ENCODE data around the gene TAF6.
A peak's percentile ranks its signal among the peaks of the same experiment; 100 is the strongest.
"Not testable (repeated sequence)": the region's sequence is repeated elsewhere in the genome, so short reads cannot be mapped to it uniquely, and the experiment has no call there.

The TAF6 gene

DNA sequence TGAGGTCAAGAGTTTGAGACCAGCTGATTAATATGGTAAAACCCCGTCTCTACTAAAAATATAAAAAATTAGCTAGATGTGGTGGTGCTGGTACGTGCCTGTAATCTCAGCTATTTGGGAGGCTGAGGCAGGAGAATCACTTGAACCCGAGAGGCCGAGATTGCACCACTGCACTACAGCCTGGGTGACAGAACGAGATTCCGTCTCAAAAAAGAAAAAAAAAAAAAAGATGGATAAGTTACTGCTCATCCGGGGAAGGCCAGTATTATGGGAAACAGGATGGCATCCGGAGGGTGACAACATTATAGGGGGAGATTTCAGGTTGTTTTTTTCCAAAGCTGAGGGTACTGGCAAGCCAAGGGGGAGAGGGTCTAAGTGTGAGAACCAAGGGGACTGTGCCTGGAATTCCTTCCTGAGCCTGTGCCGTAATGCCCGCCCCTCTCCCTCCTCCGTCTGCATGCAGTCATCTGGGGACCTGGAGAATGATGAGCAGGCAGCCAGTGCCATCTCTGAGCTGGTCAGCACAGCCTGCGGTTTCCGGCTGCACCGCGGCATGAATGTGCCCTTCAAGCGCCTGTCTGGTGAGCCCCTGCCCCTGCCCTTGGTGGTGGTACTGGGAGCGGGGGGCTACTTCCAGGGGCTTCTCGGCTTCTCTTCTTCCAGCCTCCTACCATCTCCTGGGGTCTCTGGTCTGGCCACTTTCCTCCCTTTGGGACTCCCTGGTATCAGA lies 33.9 kb upstream of the TAF6 start:
- no peaks in the 10 kb centered on the region for H3K27me3 ChIP-seq (ENCODE audit: insufficient read depth, low read depth, severe bottlenecking)
- TF ChIP-seq, protein P1, sequence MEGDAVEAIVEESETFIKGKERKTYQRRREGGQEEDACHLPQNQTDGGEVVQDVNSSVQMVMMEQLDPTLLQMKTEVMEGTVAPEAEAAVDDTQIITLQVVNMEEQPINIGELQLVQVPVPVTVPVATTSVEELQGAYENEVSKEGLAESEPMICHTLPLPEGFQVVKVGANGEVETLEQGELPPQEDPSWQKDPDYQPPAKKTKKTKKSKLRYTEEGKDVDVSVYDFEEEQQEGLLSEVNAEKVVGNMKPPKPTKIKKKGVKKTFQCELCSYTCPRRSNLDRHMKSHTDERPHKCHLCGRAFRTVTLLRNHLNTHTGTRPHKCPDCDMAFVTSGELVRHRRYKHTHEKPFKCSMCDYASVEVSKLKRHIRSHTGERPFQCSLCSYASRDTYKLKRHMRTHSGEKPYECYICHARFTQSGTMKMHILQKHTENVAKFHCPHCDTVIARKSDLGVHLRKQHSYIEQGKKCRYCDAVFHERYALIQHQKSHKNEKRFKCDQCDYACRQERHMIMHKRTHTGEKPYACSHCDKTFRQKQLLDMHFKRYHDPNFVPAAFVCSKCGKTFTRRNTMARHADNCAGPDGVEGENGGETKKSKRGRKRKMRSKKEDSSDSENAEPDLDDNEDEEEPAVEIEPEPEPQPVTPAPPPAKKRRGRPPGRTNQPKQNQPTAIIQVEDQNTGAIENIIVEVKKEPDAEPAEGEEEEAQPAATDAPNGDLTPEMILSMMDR (IDR thresholded peaks at IDR 0.05; ENCODE audit: low read depth, low read length), result no peak
- H3K27ac ChIP-seq, result no peak overlapping the region
- H3K4me3 ChIP-seq (ENCODE audit: low read depth, low read length), result no peak overlapping the region
- no peak for DNase-seq
- no peaks in the 10 kb centered on the region for H3K9me3 ChIP-seq (ENCODE audit: severe bottlenecking)
- H3K36me3 ChIP-seq, result peaks cover 48% of the 10 kb centered on the region

DNA sequence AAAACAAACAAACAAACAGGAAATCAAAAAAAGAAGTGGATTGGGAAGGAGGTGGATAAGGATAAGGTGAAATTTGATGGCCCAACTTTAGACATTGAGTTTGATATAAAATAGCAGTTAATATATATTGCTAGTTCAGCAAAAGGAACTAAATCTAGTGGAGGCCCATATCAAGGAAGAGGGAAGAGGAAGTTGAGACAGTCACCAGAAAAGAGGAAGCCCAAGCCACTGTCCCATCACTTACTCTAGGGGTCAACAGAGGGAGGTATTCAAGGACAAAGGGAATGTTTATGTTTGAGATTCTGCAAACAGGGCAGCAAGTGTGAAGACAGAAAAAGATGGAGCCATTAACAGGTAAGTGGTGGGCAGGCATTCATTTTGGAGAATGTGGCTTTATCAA lies 33.2 kb upstream of the TAF6 start:
- no peak for DNase-seq
- no peaks in the 10 kb centered on the region for H3K9me3 ChIP-seq (ENCODE audit: severe bottlenecking)
- H3K4me3 ChIP-seq (ENCODE audit: low read depth, low read length), result no peak overlapping the region
- peaks cover 48% of the 10 kb centered on the region for H3K36me3 ChIP-seq
- no peaks in the 10 kb centered on the region for H3K27me3 ChIP-seq (ENCODE audit: insufficient read depth, low read depth, severe bottlenecking)
- TF ChIP-seq, protein P1 (IDR thresholded peaks at IDR 0.05; ENCODE audit: low read depth, low read length), result no peak
- H3K27ac ChIP-seq, result no peak overlapping the region

DNA sequence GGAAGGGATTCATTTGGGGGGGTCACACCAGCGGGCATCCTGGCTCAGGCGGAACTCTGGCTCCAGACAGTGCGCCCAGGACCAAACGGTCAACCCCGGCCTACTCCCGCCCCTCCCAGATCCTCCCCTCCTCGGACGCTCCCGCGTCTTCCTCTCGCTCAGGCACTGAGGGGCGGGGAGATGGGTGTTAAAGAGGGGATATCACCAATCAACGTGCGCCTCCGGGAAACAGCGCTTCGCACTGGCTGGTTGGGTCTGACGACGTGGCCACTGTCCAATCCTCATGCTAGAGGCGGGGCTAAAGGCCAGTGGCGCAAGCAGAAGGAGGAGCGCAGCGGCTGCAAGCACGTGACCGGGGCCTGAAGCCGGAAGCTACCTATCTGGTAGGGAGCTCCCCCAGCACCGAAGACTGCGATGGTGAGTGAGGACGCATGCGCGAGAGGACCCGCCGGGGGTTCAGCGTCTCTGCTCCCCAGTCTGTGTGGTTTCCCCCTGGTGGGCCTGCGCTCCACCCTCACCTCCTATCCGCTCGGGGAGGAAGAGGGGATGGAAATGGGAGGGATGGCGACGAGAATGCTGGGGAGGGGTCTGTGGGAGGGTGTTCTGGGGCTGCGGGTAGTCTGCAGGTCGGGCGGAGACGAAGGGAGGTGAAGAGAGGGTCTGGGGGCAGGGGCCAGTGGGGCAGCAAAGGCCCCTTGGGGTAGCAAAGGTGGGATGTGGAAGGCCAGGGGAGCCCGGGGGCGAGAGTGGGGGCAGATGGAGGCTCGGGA lies 29.6 kb upstream of the TAF6 start, which contains the start of gene LAMTOR4:
Gene LAMTOR4 (plus strand): TSS at position 360 of the 770 bp plus-strand sequence. CDS start 55 bp downstream, at position 415.
- Histone ChIP-seq H3K36me3 (peaks cover 22% of the 10 kb centered on the region), H3K27me3 (ENCODE audit: insufficient read depth, low read depth, severe bottlenecking) (no peaks in the 10 kb centered on the region), H3K9me3 (ENCODE audit: severe bottlenecking) (no peaks in the 10 kb centered on the region), H3K27ac (peak within 1 kb of the TSS; percentile 78), H3K4me3 (ENCODE audit: low read depth, low read length) (peak within 1 kb of the TSS; percentile 93)
- TF ChIP-seq, protein P1 (IDR thresholded peaks at IDR 0.05; ENCODE audit: low read depth, low read length), result no peak
- peak; percentile 99 for DNase-seq

DNA sequence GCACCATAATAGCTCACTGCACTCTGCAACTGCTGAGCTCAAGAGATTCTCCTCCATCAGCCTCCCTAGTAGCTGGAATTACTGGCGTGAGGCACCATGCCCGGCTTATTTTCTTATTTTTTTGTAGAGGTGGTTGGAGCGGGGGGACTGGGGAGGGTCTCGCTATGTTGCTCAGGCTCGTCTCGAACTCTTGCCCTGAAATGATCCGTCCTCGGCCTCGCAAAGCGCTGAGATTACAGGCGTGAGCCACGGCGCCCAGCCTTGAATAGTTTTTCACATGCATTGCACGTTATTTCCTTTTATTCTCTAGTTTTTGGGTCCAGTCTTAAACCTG lies 29.0 kb upstream of the TAF6 start:
- TF ChIP-seq, protein P1 (IDR thresholded peaks at IDR 0.05; ENCODE audit: low read depth, low read length), result no peak
- no peak for DNase-seq
- peaks cover 16% of the 10 kb centered on the region for H3K36me3 ChIP-seq
- no peaks in the 10 kb centered on the region for H3K27me3 ChIP-seq (ENCODE audit: insufficient read depth, low read depth, severe bottlenecking)
- H3K27ac ChIP-seq, result peak overlapping the region; percentile 78
- H3K4me3 ChIP-seq (ENCODE audit: low read depth, low read length), result peak overlapping the region; percentile 58
- no peaks in the 10 kb centered on the region for H3K9me3 ChIP-seq (ENCODE audit: severe bottlenecking)

DNA sequence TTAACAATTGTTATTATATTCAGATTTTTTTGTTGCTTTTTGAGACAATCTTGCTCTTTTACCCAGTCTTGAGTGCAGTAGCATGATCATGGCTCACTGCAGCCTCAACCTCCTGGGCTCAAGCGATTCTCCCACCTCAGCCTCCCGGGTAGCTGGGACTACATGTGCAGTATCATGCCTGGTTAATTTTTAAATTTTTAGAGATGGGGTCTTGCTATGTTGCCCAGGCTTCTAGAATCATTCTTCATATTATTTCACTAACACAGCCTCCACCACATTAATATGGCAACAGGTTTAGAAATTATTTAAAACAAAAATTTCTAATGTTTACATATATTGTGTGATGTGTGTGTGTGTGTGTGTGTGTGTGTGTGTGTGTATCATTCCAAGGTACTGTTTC lies 28.1 kb upstream of the TAF6 start:
- no peak overlapping the region for H3K4me3 ChIP-seq (ENCODE audit: low read depth, low read length)
- TF ChIP-seq, protein P1 (IDR thresholded peaks at IDR 0.05; ENCODE audit: low read depth, low read length), result no peak
- H3K36me3 ChIP-seq, result peaks cover 9% of the 10 kb centered on the region
- no peak overlapping the region for H3K27ac ChIP-seq
- no peak for DNase-seq
- no peaks in the 10 kb centered on the region for H3K27me3 ChIP-seq (ENCODE audit: insufficient read depth, low read depth, severe bottlenecking)
- H3K9me3 ChIP-seq (ENCODE audit: severe bottlenecking), result no peaks in the 10 kb centered on the region

DNA sequence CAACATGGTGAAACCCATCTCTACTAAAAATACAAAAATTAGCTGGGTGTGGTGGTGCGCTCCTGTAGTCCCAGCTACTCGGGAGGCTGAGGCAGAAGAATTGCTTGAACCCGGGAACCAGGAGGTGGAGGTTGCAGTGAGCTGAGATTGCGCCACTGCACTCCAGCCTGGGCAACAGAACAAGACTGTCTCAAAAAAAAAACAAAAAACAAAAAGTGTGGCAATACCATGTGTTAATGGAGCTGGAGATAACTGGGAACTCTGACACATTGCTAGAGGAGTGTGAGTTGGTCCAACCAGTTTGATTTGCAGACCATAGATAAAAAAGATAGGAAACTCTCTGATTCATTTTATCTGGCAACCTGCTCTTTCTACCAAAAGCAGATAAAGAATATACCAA lies 27.2 kb upstream of the TAF6 start:
- not testable (repeated sequence) for H3K27ac ChIP-seq; H3K9me3 ChIP-seq (ENCODE audit: severe bottlenecking); H3K27me3 ChIP-seq (ENCODE audit: insufficient read depth, low read depth, severe bottlenecking); H3K36me3 ChIP-seq; DNase-seq; H3K4me3 ChIP-seq (ENCODE audit: low read depth, low read length)

All from WERI-Rb-1 (cell line).